Lower leg skin (tissue), 4 donors: Measurements from ENCODE around the gene SULT1A2. TPM values are rescaled to one million over a fixed set of nuclear protein-coding genes. Genes with fewer than 3 reads are reported as not detected.
"Not testable (repeated sequence)": the region's sequence is repeated elsewhere in the genome, so short reads cannot be mapped to it uniquely, and the experiment has no call there.

Source experiments
- DNase-seq, 2 donors: peaks; one replicate each; pipeline ENCODE4 v3.0.0-alpha.2; 2019; ENCODE audit warnings: low spot score in 2 of 2
- H3K4me3 ChIP-seq: fragments of 200-600 bp; sonication (generic); 2 replicates; pipeline ENCODE4 v1.5.1; 2017; ENCODE audit warnings: mild to moderate bottlenecking, low read depth; ENCODE audit not compliant: poor library complexity, severe bottlenecking
- POLR2A ChIP-seq, 2 donors: fragments of 450-650 bp; IDR thresholded peaks; one replicate each; pipeline ENCODE4 v1.6.1; 2016 to 2017; ENCODE audit warnings: antibody characterized with exemption in 2 of 2, mild to moderate bottlenecking in 1 of 2, moderate library complexity in 1 of 2
- WGBS, 2 donors: methylation state at CpG; one replicate each; pipeline ENCODE4 v1.1.5; 2018; 5-methylcytosine and 5-hydroxymethylcytosine counted together
- intact Hi-C: fragments of 100-400 bp; cut with DNase I; formaldehyde crosslinking; loops from one replicate; pipeline ENCODE4 v1.15.0; 2023; ENCODE audit warnings: low total_unique reads
- total RNA-seq, 4 donors: library from RNA; depleted of rRNA; stranded (reverse); fragments of >200 nt; gene quantifications; one replicate each; pipeline ENCODE4 v1.1.0, GENCODE V29; 2016
- TF ChIP-seq, protein P1 (sequence below), 3 donors: fragments of 450-650 bp; IDR thresholded peaks; one replicate each; pipeline ENCODE4 v1.5.1; 2016; ENCODE audit warnings: antibody characterized with exemption in 3 of 3, mild to moderate bottlenecking in 3 of 3, moderate library complexity in 2 of 3

The SULT1A2 gene
- total RNA-seq, 4 donors from 2014 or later = not detected

DNA sequence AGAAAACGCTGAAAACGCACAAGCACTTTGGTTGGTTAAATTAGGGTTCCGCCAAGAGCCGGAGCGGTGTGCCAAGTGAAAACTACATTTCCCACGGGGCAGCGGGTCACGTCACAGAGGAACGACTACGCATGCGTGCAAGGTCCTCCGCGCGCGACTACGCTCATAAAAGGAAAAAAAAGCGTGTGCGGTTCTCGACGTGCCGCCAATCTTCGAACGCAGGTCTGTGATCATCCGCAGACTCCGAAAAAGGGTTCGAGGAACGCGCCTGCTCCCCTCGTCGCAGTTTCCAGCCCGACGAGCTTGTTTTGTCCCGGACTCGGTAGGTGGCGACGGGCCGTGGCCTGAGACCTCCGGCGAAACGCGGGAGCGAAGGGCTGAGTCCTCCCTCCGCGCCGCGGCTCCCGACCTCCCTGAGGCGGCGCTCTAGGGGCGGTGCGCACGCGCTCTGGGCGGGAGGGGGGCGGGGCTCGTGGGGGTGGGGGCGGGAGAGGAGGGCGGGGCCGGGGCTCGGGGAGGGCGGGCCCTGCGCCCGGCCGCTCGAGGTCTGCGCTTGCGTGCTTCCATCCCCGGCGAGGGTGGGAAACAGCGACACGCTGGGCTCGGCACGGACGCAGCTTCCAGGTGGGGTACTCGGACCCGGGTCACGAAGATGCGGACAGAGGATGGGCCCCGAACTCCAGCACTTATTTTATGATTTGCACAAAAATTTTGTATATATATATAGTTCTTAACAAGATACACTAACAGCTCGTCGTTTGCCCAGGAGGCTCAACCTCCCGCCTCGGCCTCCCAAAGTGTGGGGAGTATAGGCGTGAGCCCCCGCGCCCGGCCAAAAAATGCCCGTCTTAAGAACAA is 42.8 kb downstream of the SULT1A2 start, which contains the start of gene SGF29:
Gene SGF29, plus strand, starts transcription at position 145 of the 858 bp plus-strand sequence. CDS start 27,150 bp downstream, outside the sequence.
- TF ChIP-seq, protein P1, sequence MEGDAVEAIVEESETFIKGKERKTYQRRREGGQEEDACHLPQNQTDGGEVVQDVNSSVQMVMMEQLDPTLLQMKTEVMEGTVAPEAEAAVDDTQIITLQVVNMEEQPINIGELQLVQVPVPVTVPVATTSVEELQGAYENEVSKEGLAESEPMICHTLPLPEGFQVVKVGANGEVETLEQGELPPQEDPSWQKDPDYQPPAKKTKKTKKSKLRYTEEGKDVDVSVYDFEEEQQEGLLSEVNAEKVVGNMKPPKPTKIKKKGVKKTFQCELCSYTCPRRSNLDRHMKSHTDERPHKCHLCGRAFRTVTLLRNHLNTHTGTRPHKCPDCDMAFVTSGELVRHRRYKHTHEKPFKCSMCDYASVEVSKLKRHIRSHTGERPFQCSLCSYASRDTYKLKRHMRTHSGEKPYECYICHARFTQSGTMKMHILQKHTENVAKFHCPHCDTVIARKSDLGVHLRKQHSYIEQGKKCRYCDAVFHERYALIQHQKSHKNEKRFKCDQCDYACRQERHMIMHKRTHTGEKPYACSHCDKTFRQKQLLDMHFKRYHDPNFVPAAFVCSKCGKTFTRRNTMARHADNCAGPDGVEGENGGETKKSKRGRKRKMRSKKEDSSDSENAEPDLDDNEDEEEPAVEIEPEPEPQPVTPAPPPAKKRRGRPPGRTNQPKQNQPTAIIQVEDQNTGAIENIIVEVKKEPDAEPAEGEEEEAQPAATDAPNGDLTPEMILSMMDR (IDR thresholded peaks at IDR 0.05) = no peak
- peak in 1 of 2 donors; percentile 86 for TF ChIP-seq POLR2A (IDR thresholded peaks at IDR 0.05)
- intact Hi-C loops = no loop called here
- WGBS, 2 donors = 1% methylated on average over 66 to 83 of the region's 88 CpGs
- peak within 1 kb of the TSS; percentile 37 for H3K4me3 ChIP-seq
- peak; percentile 92 to 98 for DNase-seq

DNA sequence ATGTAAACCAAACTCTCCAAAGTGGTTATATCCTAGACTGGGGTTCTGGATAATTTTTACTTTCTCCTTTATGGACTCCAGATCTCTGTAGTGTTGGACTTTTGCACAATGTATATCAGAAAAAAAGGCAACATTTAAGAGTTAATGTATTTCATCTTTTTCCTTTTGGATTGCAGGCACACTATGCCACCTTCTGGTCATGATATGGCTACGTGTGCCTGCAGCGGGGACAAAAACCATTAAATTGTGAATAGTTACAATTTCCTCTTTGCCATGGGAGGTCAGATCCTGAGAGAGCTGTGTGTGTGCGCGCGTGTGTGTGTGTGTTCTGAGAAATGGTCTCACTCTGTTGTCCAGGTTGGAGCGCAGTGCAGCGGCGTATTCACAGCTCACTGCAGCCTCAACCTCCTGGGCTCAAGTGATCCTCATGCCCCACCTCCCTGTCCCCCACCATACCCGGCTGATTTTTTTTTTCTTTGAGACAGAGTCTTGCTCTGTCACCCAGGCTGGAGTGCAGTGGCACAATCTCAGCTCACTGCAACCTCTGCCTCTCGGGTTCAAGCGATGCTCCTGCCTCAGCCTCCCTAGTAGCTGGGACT is 47.5 kb downstream of the SULT1A2 start:
- no peak for DNase-seq
- WGBS, 2 donors = 42 to 46% methylated on average over 11 of the region's 11 CpGs
- TF ChIP-seq POLR2A (IDR thresholded peaks at IDR 0.05) = no peak
- TF ChIP-seq, protein P1 (IDR thresholded peaks at IDR 0.05) = no peak
- intact Hi-C loops = no loop called here
- no peak overlapping the region for H3K4me3 ChIP-seq

DNA sequence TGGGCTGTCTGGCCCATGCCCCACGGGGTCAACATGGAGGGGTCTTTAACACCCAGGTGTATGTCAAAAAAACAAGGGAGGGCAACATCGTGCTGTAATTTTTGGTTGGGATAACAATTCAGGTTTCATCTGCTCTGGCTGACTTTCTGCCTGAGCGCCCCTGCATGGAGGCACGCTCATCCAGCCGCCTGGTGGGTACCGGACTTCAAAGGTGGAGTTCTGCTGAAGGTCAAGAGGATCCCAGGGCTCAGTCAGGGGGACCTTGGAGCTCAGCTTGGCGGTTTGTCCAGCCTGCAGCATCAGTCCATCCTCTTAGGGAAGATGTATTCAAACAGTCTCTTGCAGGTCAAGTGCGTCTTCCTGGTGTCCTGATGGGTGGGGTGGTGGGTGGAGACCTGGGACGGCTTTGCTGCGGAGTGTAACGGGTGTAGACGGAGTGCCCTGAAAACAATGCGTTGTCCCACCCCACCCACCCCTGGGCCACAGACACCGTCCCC is 48.5 kb downstream of the SULT1A2 start:
- 63 to 73% methylated on average over 14 of the region's 14 CpGs for WGBS, 2 donors
- intact Hi-C loops = no loop called here
- DNase-seq = no peak
- H3K4me3 ChIP-seq = no peak overlapping the region
- no peak for TF ChIP-seq POLR2A (IDR thresholded peaks at IDR 0.05)
- TF ChIP-seq, protein P1 (IDR thresholded peaks at IDR 0.05) = no peak

DNA sequence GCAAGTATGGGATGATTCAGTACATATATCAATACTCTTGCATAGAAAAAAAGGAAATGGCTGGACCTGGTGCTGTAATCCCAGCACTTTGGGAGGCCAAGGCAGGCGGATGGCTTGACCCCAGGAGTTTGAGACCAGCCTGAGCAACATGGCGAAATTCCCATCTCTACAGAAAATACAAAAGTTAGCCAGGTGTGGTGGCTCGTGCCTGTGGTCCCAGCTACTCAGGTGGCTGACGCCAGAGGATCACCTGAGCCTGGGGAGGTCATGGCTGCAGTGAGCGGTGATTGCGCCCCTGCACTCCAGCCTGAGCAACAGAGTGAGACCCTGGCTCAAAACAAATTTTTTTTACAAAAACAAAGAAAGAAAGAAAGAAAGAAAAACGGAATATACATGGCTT is 50.2 kb downstream of the SULT1A2 start:
- 81 to 86% methylated on average over 7 of the region's 7 CpGs for WGBS, 2 donors
- no peak overlapping the region for H3K4me3 ChIP-seq
- intact Hi-C loops = no loop called here
- TF ChIP-seq POLR2A (IDR thresholded peaks at IDR 0.05) = no peak
- TF ChIP-seq, protein P1 (IDR thresholded peaks at IDR 0.05) = no peak
- DNase-seq = no peak

DNA sequence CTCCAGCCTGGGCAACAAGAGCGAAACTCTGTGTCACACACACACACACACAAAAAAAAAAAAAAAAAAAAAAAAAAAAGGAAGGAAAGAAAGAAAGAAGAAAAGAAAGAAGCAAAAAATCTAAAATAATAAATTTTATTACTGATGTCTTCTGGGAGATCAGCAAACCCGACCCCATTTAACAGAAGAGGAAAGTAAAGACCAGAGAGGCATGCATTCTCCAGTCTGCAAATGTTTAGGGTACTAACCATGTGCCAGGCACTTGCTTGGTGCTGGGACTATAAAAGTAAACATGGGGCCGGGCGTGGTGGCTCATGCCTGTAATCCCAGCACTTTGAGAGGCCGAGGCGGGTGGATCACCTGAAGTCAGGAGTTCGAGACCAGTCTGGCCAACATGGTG is 50.9 kb downstream of the SULT1A2 start:
- intact Hi-C loops, DNase-seq, H3K4me3 ChIP-seq: not testable (repeated sequence)
- whole genome bisulfite sequencing, 2 donors = 85 to 90% methylated on average over 7 of the region's 7 CpGs

DNA sequence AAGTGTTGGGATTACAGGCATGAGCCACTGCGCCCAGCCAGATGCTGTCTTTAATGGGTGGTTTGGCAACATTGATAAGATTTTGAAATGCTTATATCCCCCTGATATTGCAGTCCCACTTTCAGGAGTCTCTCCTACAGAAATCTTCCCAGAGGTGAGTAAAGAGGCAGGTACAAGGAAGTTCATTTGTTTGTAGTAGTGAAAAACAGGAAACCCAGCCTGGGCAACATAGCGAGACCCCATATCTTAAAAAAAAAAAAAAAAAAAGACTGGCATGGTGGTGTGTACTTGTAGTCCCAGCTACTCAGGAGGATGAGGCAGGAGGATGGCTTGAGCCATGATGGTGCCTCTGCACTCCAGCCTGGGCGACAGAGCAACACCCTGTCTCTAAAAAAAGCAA is 51.9 kb downstream of the SULT1A2 start:
- WGBS, 2 donors = 80 to 85% methylated on average over 3 of the region's 3 CpGs
- TF ChIP-seq, protein P1 (IDR thresholded peaks at IDR 0.05) = no peak
- no peak overlapping the region for H3K4me3 ChIP-seq
- DNase-seq = no peak
- intact Hi-C loops = no loop called here
